A673 (cell line): ENCODE results near the gene KREMEN1. TPM values are rescaled to one million over a fixed set of nuclear protein-coding genes. Genes with fewer than 3 reads are reported as not detected.

Experiments
- BruUV-seq: library from RNA; stranded (reverse); fragments of 400-500 nt; replicated peaks from 2 replicates; lab custom pipeline; 2021; lab: Mats Ljungman, UMichigan
- CTCF ChIA-PET: fragments of 300-600 bp; sonication (Branson Sonifier 250); formaldehyde crosslinking; loops from one replicate; lab custom pipeline; 2022; ENCODE audit warnings: antibody characterized with exemption; lab: Charles Lee
- POLR2A ChIA-PET: fragments of 300-600 bp; sonication (Branson Sonifier 250); formaldehyde crosslinking; loops from one replicate; lab custom pipeline; 2022; ENCODE audit warnings: antibody characterized with exemption; ENCODE audit not compliant: low non-redundant PET; lab: Charles Lee
- DNase-seq: peaks from one replicate; pipeline ENCODE4 v3.0.0-alpha.2; 2015; ENCODE audit warnings: low spot score
- H3K27ac ChIP-seq: fragments of 200-600 bp; sonication (generic); 2 replicates; pipeline ENCODE4 v1.5.1; 2016; ENCODE audit warnings: mixed run types, low read depth, mild to moderate bottlenecking, mixed read lengths, antibody characterized with exemption, low read length; ENCODE audit not compliant: poor library complexity, severe bottlenecking
- H3K27me3 ChIP-seq: fragments of 200-600 bp; sonication (generic); replicated peaks from 2 replicates; pipeline ENCODE4 v1.6.1; 2017; ENCODE audit warnings: mixed run types, low read depth, mild to moderate bottlenecking, mixed read lengths, antibody characterized with exemption, low read length; ENCODE audit not compliant: insufficient read depth, poor library complexity
- H3K36me3 ChIP-seq: fragments of 200-600 bp; sonication (generic); 2 replicates; pipeline ENCODE4 v1.6.1; 2016; ENCODE audit warnings: mixed run types, mild to moderate bottlenecking, mixed read lengths, antibody characterized with exemption, low read length; ENCODE audit not compliant: insufficient read depth, poor library complexity, severe bottlenecking
- H3K4me1 ChIP-seq: fragments of 200-600 bp; sonication (generic); 2 replicates; pipeline ENCODE4 v1.6.1; 2017; ENCODE audit warnings: mixed run types, mild to moderate bottlenecking, mixed read lengths, antibody characterized with exemption, low read length; ENCODE audit not compliant: insufficient read depth, poor library complexity, severe bottlenecking
- H3K4me3 ChIP-seq: fragments of 200-600 bp; sonication (generic); 2 replicates; pipeline ENCODE4 v1.5.1; 2016; ENCODE audit warnings: low read depth, mixed run types, mild to moderate bottlenecking, mixed read lengths, low read length; ENCODE audit not compliant: poor library complexity, severe bottlenecking
- H3K9me3 ChIP-seq: fragments of 200-600 bp; sonication (generic); 2 replicates; pipeline ENCODE4 v1.6.1; 2016; ENCODE audit warnings: mixed run types, low read depth, mild to moderate bottlenecking, mixed read lengths, antibody characterized with exemption, low read length; ENCODE audit not compliant: poor library complexity, severe bottlenecking
- CTCF ChIP-seq: fragments of 300-800, 200-600 bp; sonication (generic); conservative IDR thresholded peaks from 2 replicates; pipeline ENCODE4 v1.5.1; 2017; ENCODE audit warnings: low read depth, mild to moderate bottlenecking, antibody characterized with exemption, low read length, moderate library complexity, mixed read lengths
- EZH2 ChIP-seq: fragments of 200-600 bp; sonication (generic); IDR thresholded peaks from 2 replicates; pipeline ENCODE4 v1.6.1; 2017; ENCODE audit warnings: borderline replicate concordance, low read depth, mild to moderate bottlenecking, mixed read lengths, antibody characterized with exemption, low read length; ENCODE audit not compliant: poor library complexity, severe bottlenecking
- intact Hi-C: fragments of 100-400 bp; cut with micrococcal nuclease; formaldehyde crosslinking; loops from one replicate; pipeline ENCODE4 v1.10.0; 2022; ENCODE audit not compliant: unreplicated experiment
- total RNA-seq: library from RNA; stranded (reverse); gene quantifications from 2 replicates; pipeline ENCODE4 v1.2.3, GENCODE V29; 2021

KREMEN1 gene
- total RNA-seq, 1 experiment from 2014 or later, result 4.2 TPM

GRCh38 chr22:29143941-29144785, 71.3 kb downstream of the KREMEN1 start:
- intact Hi-C loops, result no loop called here
- no peak overlapping the region for H3K4me3 ChIP-seq
- H3K36me3 ChIP-seq, result no peaks in the 10 kb centered on the region
- no peaks in the 10 kb centered on the region for H3K27me3 ChIP-seq
- CTCF ChIA-PET, result no interaction called here
- no TSS peak for BruUV-seq
- H3K4me1 ChIP-seq, result no peaks in the 10 kb centered on the region
- no peak for DNase-seq
- H3K27ac ChIP-seq, result peak overlapping the region; percentile 63
- no peak for TF ChIP-seq CTCF
- TF ChIP-seq EZH2, result no peak
- POLR2A ChIA-PET, result no interaction called here
- H3K9me3 ChIP-seq, result no peaks in the 10 kb centered on the region

GRCh38 chr22:29144786-29145160, 71.9 kb downstream of the KREMEN1 start:
- H3K27ac ChIP-seq, result no peak overlapping the region
- no peaks in the 10 kb centered on the region for H3K9me3 ChIP-seq
- H3K4me1 ChIP-seq, result no peaks in the 10 kb centered on the region
- no peak overlapping the region for H3K4me3 ChIP-seq
- BruUV-seq, result no TSS peak
- H3K27me3 ChIP-seq, result no peaks in the 10 kb centered on the region
- CTCF ChIA-PET, result no interaction called here
- no peak for TF ChIP-seq CTCF
- intact Hi-C loops, result no loop called here
- H3K36me3 ChIP-seq, result no peaks in the 10 kb centered on the region
- POLR2A ChIA-PET, result no interaction called here
- DNase-seq, result no peak

- ChIA-PET CTCF (no interaction called here), POLR2A (no interaction called here)
- no TSS peak for BruUV-seq
- DNase-seq, result no peak
- Histone ChIP-seq H3K9me3 (no peaks in the 10 kb centered on the region), H3K4me1 (peaks cover 2% of the 10 kb centered on the region), H3K27me3 (no peaks in the 10 kb centered on the region), H3K27ac (no peak overlapping the region), H3K36me3 (no peaks in the 10 kb centered on the region), H3K4me3 (no peak overlapping the region)
- intact Hi-C loops, result no loop called here
- no peak for TF ChIP-seq EZH2
- TF ChIP-seq CTCF, result no peak
Observed at GRCh38 chr22:29145321-29146072, 72.7 kb downstream of the KREMEN1 start.
